HL-60 (cell line): ENCODE measurements around the gene WNT5B.

ENCODE experiments used
- DNase-seq, 2 experiments: peaks; one replicate each; pipeline ENCODE4 v3.0.0-alpha.2; 2010 to 2020; ENCODE audit warnings: low read depth in 1 of 2, low spot score in 1 of 2
- H3K27ac ChIP-seq: fragments of 250-450 bp; sonication (Bioruptor Pico); replicated peaks from 2 replicates; pipeline ENCODE4 v1.5.1; 2020; ENCODE audit warnings: mild to moderate bottlenecking, moderate library complexity
- H3K27me3 ChIP-seq: fragments of 250-450 bp; sonication (Bioruptor Pico); 2 replicates; pipeline ENCODE4 v1.5.1; 2021; ENCODE audit warnings: mild to moderate bottlenecking, moderate library complexity; ENCODE audit not compliant: insufficient read depth, poor library complexity, severe bottlenecking
- H3K4me3 ChIP-seq: replicated peaks from 2 replicates; pipeline ENCODE4 v1.5.1; 2011; ENCODE audit warnings: mild to moderate bottlenecking, control low read depth, low read length; ENCODE audit not compliant: insufficient read depth
- GABPA ChIP-seq: IDR thresholded peaks from 2 replicates; pipeline ENCODE4 v1.6.1; 2012; ENCODE audit warnings: low read depth
- POLR2AphosphoS5 ChIP-seq: IDR thresholded peaks from 2 replicates; pipeline ENCODE4 v1.6.1; 2012; ENCODE audit warnings: low read depth
- REST ChIP-seq: IDR thresholded peaks from 2 replicates; pipeline ENCODE4 v1.6.1; 2012; ENCODE audit warnings: low read depth; ENCODE audit not compliant: insufficient replicate concordance
- SPI1 ChIP-seq: IDR thresholded peaks from 2 replicates; pipeline ENCODE4 v1.6.1; 2012; ENCODE audit warnings: low read depth, mild to moderate bottlenecking, borderline replicate concordance
- TF ChIP-seq, protein P1 (sequence below): IDR thresholded peaks from one replicate; pipeline ENCODE4 v1.5.1; 2011; ENCODE audit warnings: low read length, control low read depth, inconsistent platforms; ENCODE audit not compliant: insufficient read depth

The WNT5B gene

DNA sequence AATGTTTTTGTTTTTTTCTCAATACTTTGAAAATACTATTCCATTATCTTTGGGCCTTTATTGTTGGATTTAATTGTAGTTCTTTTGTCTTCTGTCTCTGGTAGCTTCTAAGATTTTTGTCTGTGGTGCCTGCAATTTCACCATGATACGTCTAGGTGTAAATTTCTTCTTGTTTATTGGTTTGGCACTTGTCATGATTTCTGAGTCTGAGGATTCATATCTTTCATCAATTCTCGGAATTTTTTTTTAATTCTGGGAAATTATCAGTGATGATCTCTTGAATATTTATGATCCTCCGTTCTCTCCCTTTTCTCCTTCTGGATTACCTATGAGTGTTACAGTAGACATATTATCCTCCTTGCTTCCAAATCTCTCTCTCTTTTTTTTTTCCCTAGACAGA is 47.0 kb downstream of the WNT5B start:
- DNase-seq, result no peak
- TF ChIP-seq POLR2AphosphoS5 (no peak), GABPA (no peak), REST (no peak), SPI1 (no peak)
- TF ChIP-seq, protein P1, sequence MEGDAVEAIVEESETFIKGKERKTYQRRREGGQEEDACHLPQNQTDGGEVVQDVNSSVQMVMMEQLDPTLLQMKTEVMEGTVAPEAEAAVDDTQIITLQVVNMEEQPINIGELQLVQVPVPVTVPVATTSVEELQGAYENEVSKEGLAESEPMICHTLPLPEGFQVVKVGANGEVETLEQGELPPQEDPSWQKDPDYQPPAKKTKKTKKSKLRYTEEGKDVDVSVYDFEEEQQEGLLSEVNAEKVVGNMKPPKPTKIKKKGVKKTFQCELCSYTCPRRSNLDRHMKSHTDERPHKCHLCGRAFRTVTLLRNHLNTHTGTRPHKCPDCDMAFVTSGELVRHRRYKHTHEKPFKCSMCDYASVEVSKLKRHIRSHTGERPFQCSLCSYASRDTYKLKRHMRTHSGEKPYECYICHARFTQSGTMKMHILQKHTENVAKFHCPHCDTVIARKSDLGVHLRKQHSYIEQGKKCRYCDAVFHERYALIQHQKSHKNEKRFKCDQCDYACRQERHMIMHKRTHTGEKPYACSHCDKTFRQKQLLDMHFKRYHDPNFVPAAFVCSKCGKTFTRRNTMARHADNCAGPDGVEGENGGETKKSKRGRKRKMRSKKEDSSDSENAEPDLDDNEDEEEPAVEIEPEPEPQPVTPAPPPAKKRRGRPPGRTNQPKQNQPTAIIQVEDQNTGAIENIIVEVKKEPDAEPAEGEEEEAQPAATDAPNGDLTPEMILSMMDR, result no peak
- Histone ChIP-seq H3K4me3 (no peak overlapping the region), H3K27ac (no peak overlapping the region), H3K27me3 (no peaks in the 10 kb centered on the region)

DNA sequence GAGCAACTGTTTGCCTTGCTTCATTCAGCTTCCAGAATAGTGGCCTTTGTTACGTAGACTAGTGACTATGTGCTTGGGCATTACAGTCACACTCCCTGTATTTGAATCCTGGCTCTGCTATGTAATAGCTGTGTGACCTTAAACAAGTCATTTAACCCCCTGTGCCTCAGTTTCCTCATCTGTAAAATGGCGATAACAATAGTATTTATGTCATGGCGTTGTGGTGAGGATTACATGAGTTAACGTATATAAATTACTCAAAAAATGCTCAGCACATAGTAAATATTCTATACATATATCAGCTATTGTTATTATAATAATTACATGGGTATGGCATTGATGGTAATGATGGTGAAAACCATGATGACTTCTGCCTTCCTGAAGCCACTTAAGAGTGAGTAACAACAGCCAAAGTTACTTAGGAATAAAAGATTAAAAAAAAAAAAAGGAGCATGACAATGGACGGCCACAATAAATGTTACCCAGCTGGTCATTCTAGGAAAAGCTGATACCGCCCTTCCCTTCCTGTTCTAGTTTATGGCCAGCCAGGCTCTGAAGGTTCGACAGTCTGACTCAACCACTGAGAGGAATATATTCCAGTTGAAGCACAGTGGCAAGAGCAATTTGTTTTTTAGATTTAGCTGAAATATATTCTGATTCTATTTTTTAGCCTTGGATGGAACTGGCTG is 51.9 kb downstream of the WNT5B start:
- TF ChIP-seq SPI1 (no peak), POLR2AphosphoS5 (no peak), REST (no peak), GABPA (no peak)
- TF ChIP-seq, protein P1, result no peak
- Histone ChIP-seq H3K27ac (no peak overlapping the region), H3K27me3 (no peaks in the 10 kb centered on the region), H3K4me3 (no peak overlapping the region)
- no peak for DNase-seq

- Histone ChIP-seq H3K27ac (no peak overlapping the region), H3K27me3 (no peaks in the 10 kb centered on the region), H3K4me3 (no peak overlapping the region)
- TF ChIP-seq GABPA, result no peak
- TF ChIP-seq SPI1, result no peak
- TF ChIP-seq REST, result no peak
- TF ChIP-seq, protein P1, result no peak
- TF ChIP-seq POLR2AphosphoS5, result no peak
- no peak for DNase-seq
Observed at GRCh38 chr12:1681493-1681807, 52.4 kb downstream of the WNT5B start.
